GM12878 (cell line): ENCODE results near the gene NUMB. TPM values are rescaled to one million over a fixed set of nuclear protein-coding genes. Genes with fewer than 3 reads are reported as not detected.

Experiments
- ATAC-seq: fragments of 200-7000 bp; cut with Tn5 transposase; 3 replicates; pipeline ENCODE4 v1.9.1; 2020; ENCODE audit warnings: mild to moderate bottlenecking, moderate library complexity
- BruUV-seq: library from RNA; stranded (reverse); fragments of 400-500 nt; replicated peaks from 2 replicates; lab custom pipeline; 2021; lab: Mats Ljungman, UMichigan
- CTCF ChIA-PET: fragments of 300-600 bp; sonication (Branson Sonifier 250); formaldehyde crosslinking; extraction: SDS; loops from one replicate; lab custom pipeline; 2021; ENCODE audit warnings: inconsistent platforms; lab: Yijun Ruan, JAX
- POLR2A ChIA-PET: fragments of 350-600 bp; formaldehyde crosslinking; extraction: SDS; loops from one replicate; lab custom pipeline; 2021; ENCODE audit warnings: inconsistent platforms; lab: Charles Lee
- RAD21 ChIA-PET: fragments of 300-600 bp; sonication (Branson Sonifier 250); formaldehyde crosslinking; loops from one replicate; lab custom pipeline; 2023; ENCODE audit warnings: antibody characterized with exemption; ENCODE audit not compliant: unreplicated experiment; lab: Charles Lee
- SMC1A ChIA-PET: fragments of 300-600 bp; sonication (Branson Sonifier 250); formaldehyde crosslinking; loops from one replicate; lab custom pipeline; 2023; ENCODE audit not compliant: unreplicated experiment, uncharacterized antibody; lab: Charles Lee
- DNase-seq: peaks from one replicate; pipeline ENCODE4 v3.0.0-alpha.2; 2011; ENCODE audit warnings: low read depth, low spot score
- FAIRE-seq: peaks from 3 replicates; lab custom pipeline; 2011; peaks lifted over from hg19 to GRCh38; lab: Jason Lieb, UNC
- H2AFZ ChIP-seq: 2 replicates; pipeline ENCODE4 v1.6.0; 2011; ENCODE audit warnings: low read depth, low read length, control low read depth; ENCODE audit not compliant: control insufficient read depth
- H3K27ac ChIP-seq: 2 replicates; pipeline ENCODE4 v1.5.1; 2011; ENCODE audit warnings: control low read depth; ENCODE audit not compliant: control insufficient read depth, insufficient read depth
- H3K27me3 ChIP-seq, 2 experiments: replicated peaks in 1 of 2; 2 replicates each; pipeline versions ENCODE4 v1.6.0 to v1.6.1; 2011; ENCODE audit warnings: low read length in 1 of 2; ENCODE audit not compliant: control insufficient read depth in 2 of 2, insufficient read depth in 2 of 2
- H3K36me3 ChIP-seq, 2 experiments: 2 replicates each; pipeline ENCODE4 v1.5.1; 2011; ENCODE audit warnings: low read length in 1 of 2; ENCODE audit not compliant: control insufficient read depth in 2 of 2, insufficient read depth in 2 of 2
- H3K4me1 ChIP-seq: 2 replicates; pipeline ENCODE4 v1.6.1; 2011; ENCODE audit warnings: mild to moderate bottlenecking, low read length, moderate library complexity, mixed read lengths; ENCODE audit not compliant: control insufficient read depth, insufficient read depth
- H3K4me2 ChIP-seq: 2 replicates; pipeline ENCODE4 v1.6.0; 2011; ENCODE audit warnings: control low read depth; ENCODE audit not compliant: control insufficient read depth, insufficient read depth
- H3K4me3 ChIP-seq: fragments of 200-600 bp; sonication (generic); 2 replicates; pipeline ENCODE4 v1.5.1; 2016
- H3K79me2 ChIP-seq: 2 replicates; pipeline ENCODE4 v1.6.0; 2011; ENCODE audit warnings: low read length; ENCODE audit not compliant: control insufficient read depth, insufficient read depth
- H3K9ac ChIP-seq: 2 replicates; pipeline ENCODE4 v1.8.0; 2011; ENCODE audit warnings: low read length, control low read depth, mixed read lengths; ENCODE audit not compliant: control insufficient read depth, insufficient read depth
- H3K9me3 ChIP-seq: replicated peaks from 3 replicates; pipeline ENCODE4 v1.5.1; 2011; ENCODE audit warnings: mild to moderate bottlenecking, low read length; ENCODE audit not compliant: control insufficient read depth, insufficient read depth
- H4K20me1 ChIP-seq: 2 replicates; pipeline ENCODE4 v1.6.0; 2011; ENCODE audit not compliant: control insufficient read depth, insufficient read depth
- BCL3 ChIP-seq: IDR thresholded peaks from 2 replicates; pipeline ENCODE4 v1.6.1; 2011; ENCODE audit warnings: borderline replicate concordance, low read depth, mild to moderate bottlenecking, moderate library complexity, low read length; ENCODE audit not compliant: insufficient read depth, poor library complexity, severe bottlenecking
- CHD4 ChIP-seq: fragments of 200-600 bp; sonication (generic); IDR thresholded peaks from 2 replicates; pipeline ENCODE4 v1.6.1; 2016; ENCODE audit warnings: mild to moderate bottlenecking
- CREB1 ChIP-seq: IDR thresholded peaks from 2 replicates; pipeline ENCODE4 v1.6.1; 2012; ENCODE audit warnings: low read depth, mild to moderate bottlenecking, inconsistent platforms
- HSF1 ChIP-seq: fragments of 150-350 bp; IDR thresholded peaks from 2 replicates; pipeline ENCODE4 v1.6.1; 2014; ENCODE audit warnings: mild to moderate bottlenecking, low read depth, low read length
- MYC ChIP-seq: IDR thresholded peaks from 2 replicates; pipeline ENCODE4 v1.6.1; 2011; ENCODE audit warnings: mild to moderate bottlenecking, low read length, moderate library complexity, inconsistent platforms; ENCODE audit not compliant: insufficient read depth, insufficient replicate concordance, insufficient read length, severe bottlenecking
- NR2C2 ChIP-seq: IDR thresholded peaks from 2 replicates; pipeline ENCODE4 v1.6.1; 2011; ENCODE audit warnings: borderline replicate concordance, low read depth; ENCODE audit not compliant: control insufficient read depth, insufficient read length
- PKNOX1 ChIP-seq: fragments of 450-650 bp; IDR thresholded peaks from 2 replicates; pipeline ENCODE4 v1.6.1; 2016; ENCODE audit warnings: mild to moderate bottlenecking
- PML ChIP-seq: IDR thresholded peaks from 2 replicates; pipeline ENCODE4 v1.6.1; 2012; ENCODE audit warnings: low read length, inconsistent platforms
- POLR2AphosphoS5 ChIP-seq: IDR thresholded peaks from 2 replicates; pipeline ENCODE4 v1.6.1; 2011; ENCODE audit warnings: mild to moderate bottlenecking, low read length, inconsistent platforms
- RELB ChIP-seq: fragments of 450-650 bp; IDR thresholded peaks from 2 replicates; pipeline ENCODE4 v1.6.1; 2017; ENCODE audit warnings: low read depth, mild to moderate bottlenecking, moderate library complexity
- TAF1 ChIP-seq: IDR thresholded peaks from 2 replicates; pipeline ENCODE4 v1.6.1; 2011; ENCODE audit warnings: mild to moderate bottlenecking, low read depth, low read length, borderline replicate concordance
- TBL1XR1 ChIP-seq: IDR thresholded peaks from 2 replicates; pipeline ENCODE4 v1.6.1; 2012; ENCODE audit warnings: low read depth, low read length, improper control_type of control experiment
- ZNF687 ChIP-seq: fragments of 450-650 bp; IDR thresholded peaks from 2 replicates; pipeline ENCODE4 v1.6.1; 2017; ENCODE audit warnings: mild to moderate bottlenecking, moderate library complexity
- WGBS: methylation state at CpG from one replicate; pipeline ENCODE4 v1.1.6; 2016; ENCODE audit warnings: low lambda C conversion rate; ENCODE audit not compliant: insufficient replicate concordance, insufficient coverage; ENCODE audit errors: missing lambda C conversion rate; 5-methylcytosine and 5-hydroxymethylcytosine counted together
- in situ Hi-C: fragments of 300-500 bp; cut with MboI; formaldehyde crosslinking; loops from 9 replicates; pipeline ENCODE4 v1.14.3; 2018; ENCODE audit warnings: mixed read lengths
- intact Hi-C: fragments of 100-400 bp; cut with micrococcal nuclease; formaldehyde crosslinking; loops from one replicate; pipeline ENCODE4 v1.14.2; 2022; ENCODE audit not compliant: unreplicated experiment
- polyA plus RNA-seq, 11 experiments: library from polyadenylated mRNA; depleted of rRNA in 4 of 11; unstranded in 6 of 11; stranded (reverse) in 5 of 11; fragments of >200 nt; fragmentation: Nextera tagmentation in 4 of 11; fragmentation: Illumina TruSeq in 1 of 11; extraction: Ambion mirVana in 4 of 11; extraction: Trizol in 1 of 11; gene quantifications; 1 replicate in 1 of 11; 2 replicates in 10 of 11; pipeline versions ENCODE4 v1.2.1 to v1.2.3, GENCODE V29; 2011 to 2016; ENCODE audit warnings: inconsistent platforms in 2 of 11, missing spikeins in 2 of 11, low read depth in 1 of 11
- total RNA-seq, 4 experiments: library from RNA; depleted of rRNA in 3 of 4; stranded (reverse); fragments of >200 nt in 3 of 4; fragmentation: Illumina TruSeq in 1 of 4; extraction: Trizol in 1 of 4; gene quantifications; 2 replicates each; pipeline versions ENCODE4 v1.2.1 to v1.2.3, GENCODE V29; 2013 to 2021

The NUMB gene
- total and polyA plus RNA-seq, 10 of the 15 experiments (the other 5 are each of a cell fraction or from before 2014, with no cell fraction given), result 22.0 to 147 (median 48.9) TPM

DNA sequence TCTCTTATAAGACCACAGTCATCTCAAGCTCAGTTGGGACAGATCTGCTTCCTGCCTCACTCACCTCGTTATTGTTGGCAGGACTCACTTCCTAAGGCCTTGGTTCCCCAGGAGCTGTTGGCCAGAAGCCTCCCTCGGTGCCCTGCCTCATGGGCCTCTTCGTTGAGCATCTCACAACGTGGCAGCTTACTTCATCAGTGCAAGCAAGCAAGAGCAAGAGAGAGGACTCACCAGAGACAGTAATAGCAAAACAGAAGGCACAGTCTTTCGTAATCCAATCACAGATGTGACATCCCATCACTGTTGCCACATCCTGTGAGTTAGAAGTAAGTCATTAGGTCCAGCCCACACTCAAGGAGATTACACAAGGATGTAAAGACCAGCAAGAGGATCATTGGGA lies 5.1 kb upstream of the NUMB start:
- no peak for FAIRE-seq
- 27% methylated on average over 5 of the region's 5 CpGs for WGBS
- H3K4me3 ChIP-seq, result no peak overlapping the region

More for the DNA sequence above, 5.1 kb upstream of the NUMB start:
- Histone ChIP-seq H4K20me1 (no peaks in the 10 kb centered on the region), H3K4me2 (no peak overlapping the region), H3K36me3 (no peaks in the 10 kb centered on the region), H3K9me3 (no peaks in the 10 kb centered on the region), H2AFZ (peak overlapping the region; percentile 30; the same call in 1 of the 2 replicates), H3K27ac (no peak overlapping the region), H3K27me3 (no peaks in the 10 kb centered on the region), H3K4me1 (peaks cover 30% of the 10 kb centered on the region), H3K9ac (no peak overlapping the region), H3K79me2 (no peaks in the 10 kb centered on the region)
- ChIA-PET POLR2A (interaction anchor here (0.7 to 2.2 kb wide), 9 partner anchors 10 to 232 kb away, joined by 3 to 10 read pairs (median 4); no protein-coding TSS in a partner anchor), SMC1A (interaction anchor here (1.1 to 17.1 kb wide), 21 partner anchors 7 to 215 kb away, joined by 3 to 311 read pairs (median 5); partner anchors contain the start of gene NUMB), CTCF (interaction anchor here (1.0 to 19.2 kb wide), 9 partner anchors 9 to 231 kb away, joined by 3 to 252 read pairs (median 4); no protein-coding TSS in a partner anchor), RAD21 (interaction anchor here (0.9 to 26.5 kb wide), 15 partner anchors 8 to 406 kb away, joined by 3 to 591 read pairs (median 3); partner anchors contain the start of gene RBM25)
- in situ Hi-C loops, result no loop called here
- no TSS peak for BruUV-seq
- ATAC-seq (peak; percentile 2; the same call in 1 of the 3 replicates), DNase-seq (no peak)
- intact Hi-C loops, result no loop called here
- TF ChIP-seq PML (no peak), PKNOX1 (peak; percentile 41; the same call in 1 of the 2 replicates), TBL1XR1 (no peak), MYC (no peak), POLR2AphosphoS5 (no peak), ZNF687 (no peak), NR2C2 (no peak), HSF1 (no peak), CHD4 (no peak), TAF1 (no peak), CREB1 (peak; percentile 74; the same call in 1 of the 2 replicates), RELB (no peak), BCL3 (no peak)
